Measurements from ENCODE around the gene SEMA3F.

The SEMA3F gene

DNA sequence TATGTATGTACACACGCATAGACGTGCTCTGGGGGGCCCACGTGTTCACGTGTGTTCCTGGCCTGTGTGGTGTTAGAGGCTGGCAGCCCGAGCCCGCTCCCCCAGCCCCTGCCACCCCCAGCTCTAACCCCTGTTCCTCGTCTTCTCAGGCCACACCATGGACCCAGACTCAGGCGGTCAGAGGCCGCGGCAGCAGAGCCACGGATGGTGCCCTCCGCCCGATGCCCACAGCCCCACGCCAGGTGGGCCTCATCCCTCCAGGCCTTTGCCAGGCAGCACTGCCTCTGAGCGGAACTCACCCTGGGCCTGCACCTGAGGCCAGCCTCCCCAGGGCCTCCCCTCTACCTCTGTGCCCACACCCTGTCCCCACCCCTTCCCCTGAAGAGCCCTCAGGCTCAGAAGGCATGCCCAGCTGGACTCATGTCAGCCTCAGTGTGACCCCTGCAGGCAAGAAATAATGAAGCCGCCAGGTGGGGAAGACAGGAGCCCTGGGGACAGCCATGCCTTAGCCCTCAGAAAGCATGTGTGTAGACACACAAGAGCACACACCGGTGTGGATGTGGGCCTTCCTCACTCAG lies 19.9 kb downstream of the SEMA3F start:
- Histone ChIP-seq H3K9me3 (ENCODE audit: low read depth, low read length) (no peaks in the 10 kb centered on the region), H3K27ac (no peak overlapping the region), H3K36me3 (ENCODE audit: insufficient read depth, low read length) (no peaks in the 10 kb centered on the region), H3K4me3 (no peak overlapping the region), H3K9ac (ENCODE audit: insufficient read length) (no peak overlapping the region)
- TF ChIP-seq POLR2AphosphoS5 (IDR thresholded peaks at IDR 0.05; ENCODE audit: borderline replicate concordance, low read depth, low read length) (no peak), EZH2 (IDR thresholded peaks at IDR 0.05) (no peak), FOXP2 (optimal IDR thresholded peaks at IDR 0.05; ENCODE audit: control extremely low read depth, extremely low read length, insufficient read depth) (no peak)
- no peak for DNase-seq (ENCODE audit: low read depth, low spot score)

DNA sequence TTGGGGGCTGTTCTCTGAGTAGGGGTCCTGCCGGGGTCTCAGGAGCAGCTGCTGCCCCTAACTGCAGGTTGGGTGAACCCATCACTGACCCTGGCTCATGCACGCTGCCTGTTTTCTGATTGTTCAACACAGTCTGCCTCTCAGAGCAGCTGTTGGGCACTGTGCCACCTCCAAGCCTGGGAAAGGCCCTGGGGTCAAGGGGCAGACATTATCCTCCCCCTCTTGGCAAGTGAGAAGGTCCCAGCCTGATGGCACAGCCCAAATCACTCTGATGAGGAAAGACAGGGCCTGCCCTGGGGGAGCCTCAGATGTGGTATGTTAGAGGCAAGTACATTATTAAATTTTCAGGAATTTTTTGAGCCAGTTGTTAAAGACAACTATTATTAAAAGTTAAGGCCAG lies 22.2 kb downstream of the SEMA3F start:
- no peaks in the 10 kb centered on the region for H3K36me3 ChIP-seq (ENCODE audit: insufficient read depth, low read length)
- DNase-seq (ENCODE audit: low read depth, low spot score), result no peak
- H3K4me3 ChIP-seq, result no peak overlapping the region
- TF ChIP-seq POLR2AphosphoS5 (IDR thresholded peaks at IDR 0.05; ENCODE audit: borderline replicate concordance, low read depth, low read length), result no peak
- no peak for TF ChIP-seq EZH2 (IDR thresholded peaks at IDR 0.05)
- no peak for TF ChIP-seq FOXP2 (optimal IDR thresholded peaks at IDR 0.05; ENCODE audit: control extremely low read depth, extremely low read length, insufficient read depth)
- H3K9me3 ChIP-seq (ENCODE audit: low read depth, low read length), result no peaks in the 10 kb centered on the region
- no peak overlapping the region for H3K9ac ChIP-seq (ENCODE audit: insufficient read length)
- H3K27ac ChIP-seq, result no peak overlapping the region

DNA sequence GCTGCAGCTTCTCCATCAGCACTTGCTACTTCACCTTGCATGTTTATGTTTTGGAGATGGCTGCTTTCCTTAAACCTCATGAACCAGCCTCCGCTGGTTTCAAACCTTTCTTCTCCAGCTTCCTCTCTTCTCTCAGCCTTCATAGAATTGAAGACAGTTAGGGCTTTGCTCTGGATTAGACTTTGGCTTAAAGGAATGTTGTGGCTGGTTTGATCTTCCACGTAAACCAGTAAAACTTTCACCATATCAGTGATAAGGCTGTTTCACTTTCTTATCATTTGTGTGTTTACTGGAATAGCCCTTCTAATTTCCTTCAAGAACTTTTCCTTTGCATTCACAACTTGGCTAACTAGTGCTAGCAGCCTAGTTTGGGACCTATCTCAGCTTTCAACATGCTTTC lies 24.6 kb downstream of the SEMA3F start:
- H3K27ac ChIP-seq, result no peak overlapping the region

DNA sequence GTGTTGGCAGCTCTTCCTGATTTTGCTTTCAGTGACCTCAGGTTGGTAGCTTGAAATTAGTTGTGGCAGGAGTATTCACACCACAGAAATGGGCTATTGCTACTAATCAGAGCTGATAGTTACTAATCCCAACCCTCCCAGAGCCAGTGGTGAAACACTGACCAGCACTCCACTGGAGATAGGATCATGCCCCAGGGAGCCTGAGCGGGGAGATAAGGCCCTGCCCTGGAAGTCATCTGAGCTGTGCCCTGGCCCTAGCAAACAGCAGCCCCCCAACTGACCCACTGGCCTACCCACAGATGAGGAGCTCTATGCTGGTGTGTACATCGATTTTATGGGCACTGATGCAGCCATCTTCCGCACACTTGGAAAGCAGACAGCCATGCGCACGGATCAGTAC lies 26.9 kb downstream of the SEMA3F start:
- no peak overlapping the region for H3K27ac ChIP-seq
- TF ChIP-seq FOXP2 (optimal IDR thresholded peaks at IDR 0.05; ENCODE audit: control extremely low read depth, extremely low read length, insufficient read depth), result no peak
- no peak for TF ChIP-seq POLR2AphosphoS5 (IDR thresholded peaks at IDR 0.05; ENCODE audit: borderline replicate concordance, low read depth, low read length)
- TF ChIP-seq EZH2 (IDR thresholded peaks at IDR 0.05), result no peak
- H3K9me3 ChIP-seq (ENCODE audit: low read depth, low read length), result no peaks in the 10 kb centered on the region
- H3K9ac ChIP-seq (ENCODE audit: insufficient read length), result no peak overlapping the region
- no peak overlapping the region for H3K4me3 ChIP-seq
- no peak for DNase-seq (ENCODE audit: low read depth, low spot score)
- no peaks in the 10 kb centered on the region for H3K36me3 ChIP-seq (ENCODE audit: insufficient read depth, low read length)

More for the DNA sequence above, 24.6 kb downstream of the SEMA3F start:
- Histone ChIP-seq H3K4me3 (no peak overlapping the region), H3K9ac (ENCODE audit: insufficient read length) (no peak overlapping the region), H3K9me3 (ENCODE audit: low read depth, low read length) (no peaks in the 10 kb centered on the region), H3K36me3 (ENCODE audit: insufficient read depth, low read length) (no peaks in the 10 kb centered on the region)
- TF ChIP-seq EZH2 (IDR thresholded peaks at IDR 0.05) (no peak), POLR2AphosphoS5 (IDR thresholded peaks at IDR 0.05; ENCODE audit: borderline replicate concordance, low read depth, low read length) (no peak), FOXP2 (optimal IDR thresholded peaks at IDR 0.05; ENCODE audit: control extremely low read depth, extremely low read length, insufficient read depth) (no peak)
- no peak for DNase-seq (ENCODE audit: low read depth, low spot score)

DNA sequence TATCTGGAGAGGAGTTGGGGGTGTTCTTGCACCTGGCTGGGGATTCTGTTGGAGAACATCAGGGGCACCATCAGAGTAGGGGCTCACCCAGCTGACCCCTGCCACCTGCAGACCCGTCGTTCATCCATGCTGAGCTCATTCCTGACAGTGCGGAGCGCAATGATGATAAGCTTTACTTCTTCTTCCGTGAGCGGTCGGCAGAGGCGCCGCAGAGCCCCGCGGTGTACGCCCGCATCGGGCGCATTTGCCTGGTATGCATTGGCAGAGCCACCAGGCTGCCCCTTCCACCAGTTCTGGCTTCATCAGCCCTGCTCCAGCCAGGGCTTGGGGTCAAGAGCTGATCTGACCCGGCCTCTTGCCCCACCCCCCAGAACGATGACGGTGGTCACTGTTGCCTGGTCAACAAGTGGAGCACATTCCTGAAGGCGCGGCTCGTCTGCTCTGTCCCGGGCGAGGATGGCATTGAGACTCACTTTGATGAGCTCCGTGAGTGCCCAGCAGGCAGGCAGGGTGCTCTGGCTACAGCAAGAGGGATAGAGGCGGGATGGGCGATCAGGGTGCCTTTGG lies 27.5 kb downstream of the SEMA3F start:
- Histone ChIP-seq H3K36me3 (ENCODE audit: insufficient read depth, low read length) (no peaks in the 10 kb centered on the region), H3K9ac (ENCODE audit: insufficient read length) (no peak overlapping the region), H3K27ac (no peak overlapping the region), H3K9me3 (ENCODE audit: low read depth, low read length) (no peaks in the 10 kb centered on the region), H3K4me3 (no peak overlapping the region)
- TF ChIP-seq EZH2 (IDR thresholded peaks at IDR 0.05), result no peak
- TF ChIP-seq POLR2AphosphoS5 (IDR thresholded peaks at IDR 0.05; ENCODE audit: borderline replicate concordance, low read depth, low read length), result no peak
- TF ChIP-seq FOXP2 (optimal IDR thresholded peaks at IDR 0.05; ENCODE audit: control extremely low read depth, extremely low read length, insufficient read depth), result no peak
- no peak for DNase-seq (ENCODE audit: low read depth, low spot score)

DNA sequence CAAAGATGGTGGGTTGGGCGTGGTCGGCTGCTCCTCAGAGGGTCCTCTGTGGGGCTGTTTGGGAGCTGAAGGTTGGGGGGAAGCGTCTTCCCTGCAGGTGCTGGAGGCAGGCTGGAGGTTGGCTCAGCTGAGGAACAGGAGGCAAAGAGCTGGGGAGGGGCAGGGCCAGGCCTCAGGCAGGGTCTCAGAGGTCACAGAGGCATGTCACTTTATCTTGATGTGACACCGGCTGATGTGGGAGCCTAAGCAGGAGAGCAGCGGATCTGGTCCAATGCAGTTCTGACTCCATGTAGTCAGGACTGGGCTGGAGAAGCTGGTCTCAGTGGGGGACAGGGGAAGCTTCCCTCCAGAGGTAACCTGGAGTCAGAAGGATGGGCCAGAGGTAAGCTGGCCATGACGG lies 28.6 kb downstream of the SEMA3F start:
- no peak for DNase-seq (ENCODE audit: low read depth, low spot score)
- Histone ChIP-seq H3K27ac (no peak overlapping the region), H3K4me3 (no peak overlapping the region), H3K9me3 (ENCODE audit: low read depth, low read length) (no peaks in the 10 kb centered on the region), H3K36me3 (ENCODE audit: insufficient read depth, low read length) (no peaks in the 10 kb centered on the region), H3K9ac (ENCODE audit: insufficient read length) (no peak overlapping the region)
- TF ChIP-seq EZH2 (IDR thresholded peaks at IDR 0.05), result no peak
- TF ChIP-seq POLR2AphosphoS5 (IDR thresholded peaks at IDR 0.05; ENCODE audit: borderline replicate concordance, low read depth, low read length), result no peak
- no peak for TF ChIP-seq FOXP2 (optimal IDR thresholded peaks at IDR 0.05; ENCODE audit: control extremely low read depth, extremely low read length, insufficient read depth)

DNA sequence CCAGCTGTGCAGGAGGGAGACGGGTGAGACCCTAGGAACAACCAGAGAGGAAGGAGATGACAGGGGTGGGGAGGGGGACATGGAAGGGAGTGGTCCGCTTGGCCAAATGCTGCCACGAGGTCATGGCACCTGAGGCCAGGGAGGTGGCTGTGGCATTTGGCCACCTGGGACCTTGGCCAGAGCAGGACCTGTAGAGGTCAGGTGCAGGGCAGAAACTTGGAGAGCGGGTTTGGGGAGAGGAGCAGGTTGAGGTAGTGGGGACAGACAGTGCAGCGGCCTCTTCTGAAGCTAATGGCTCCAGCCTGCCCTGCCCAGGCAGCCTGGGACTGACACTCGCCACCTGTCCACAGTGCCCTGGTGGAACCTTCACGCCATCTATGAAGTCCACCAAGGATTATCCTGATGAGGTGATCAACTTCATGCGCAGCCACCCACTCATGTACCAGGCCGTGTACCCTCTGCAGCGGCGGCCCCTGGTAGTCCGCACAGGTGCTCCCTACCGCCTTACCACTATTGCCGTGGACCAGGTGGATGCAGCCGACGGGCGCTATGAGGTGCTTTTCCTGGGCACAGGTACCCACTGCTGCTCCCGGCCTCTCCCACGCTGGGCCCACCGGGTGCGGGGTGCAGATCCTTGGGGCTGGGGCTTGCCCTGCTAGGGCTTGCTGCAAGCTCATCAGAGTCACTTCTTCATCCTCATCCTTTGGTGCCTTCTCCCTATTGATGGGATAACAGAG lies 29.3 kb downstream of the SEMA3F start:
- TF ChIP-seq POLR2AphosphoS5 (IDR thresholded peaks at IDR 0.05; ENCODE audit: borderline replicate concordance, low read depth, low read length), result no peak
- TF ChIP-seq FOXP2 (optimal IDR thresholded peaks at IDR 0.05; ENCODE audit: control extremely low read depth, extremely low read length, insufficient read depth), result no peak
- no peak for TF ChIP-seq EZH2 (IDR thresholded peaks at IDR 0.05)
- DNase-seq (ENCODE audit: low read depth, low spot score), result no peak
- no peaks in the 10 kb centered on the region for H3K9me3 ChIP-seq (ENCODE audit: low read depth, low read length)
- no peak overlapping the region for H3K4me3 ChIP-seq
- no peaks in the 10 kb centered on the region for H3K36me3 ChIP-seq (ENCODE audit: insufficient read depth, low read length)
- H3K9ac ChIP-seq (ENCODE audit: insufficient read length), result no peak overlapping the region
- no peak overlapping the region for H3K27ac ChIP-seq

DNA sequence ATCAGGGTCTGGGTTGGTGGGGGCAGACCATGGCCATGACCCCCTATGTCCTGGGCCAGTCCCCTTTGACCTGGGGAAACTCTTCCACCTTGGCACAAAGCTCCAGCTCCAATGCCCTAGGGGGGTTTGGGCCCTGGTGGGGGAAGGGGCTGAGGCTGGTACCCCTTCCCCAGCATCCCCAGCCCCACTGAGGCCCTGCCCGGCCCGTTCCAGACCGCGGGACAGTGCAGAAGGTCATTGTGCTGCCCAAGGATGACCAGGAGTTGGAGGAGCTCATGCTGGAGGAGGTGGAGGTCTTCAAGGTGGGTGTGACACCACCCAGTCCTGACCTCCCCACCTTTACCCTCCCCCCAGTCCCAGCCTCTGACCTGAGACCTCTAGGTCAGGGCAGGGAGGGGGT lies 30.1 kb downstream of the SEMA3F start:
- no peak for TF ChIP-seq FOXP2 (optimal IDR thresholded peaks at IDR 0.05; ENCODE audit: control extremely low read depth, extremely low read length, insufficient read depth)
- no peak for TF ChIP-seq POLR2AphosphoS5 (IDR thresholded peaks at IDR 0.05; ENCODE audit: borderline replicate concordance, low read depth, low read length)
- TF ChIP-seq EZH2 (IDR thresholded peaks at IDR 0.05), result no peak
- DNase-seq (ENCODE audit: low read depth, low spot score), result no peak
- Histone ChIP-seq H3K4me3 (no peak overlapping the region), H3K9me3 (ENCODE audit: low read depth, low read length) (no peaks in the 10 kb centered on the region), H3K9ac (ENCODE audit: insufficient read length) (no peak overlapping the region), H3K36me3 (ENCODE audit: insufficient read depth, low read length) (no peaks in the 10 kb centered on the region), H3K27ac (no peak overlapping the region)

Measured in SK-N-MC (cell line).